Measurements from ENCODE around the gene LYRM4.

DNA sequence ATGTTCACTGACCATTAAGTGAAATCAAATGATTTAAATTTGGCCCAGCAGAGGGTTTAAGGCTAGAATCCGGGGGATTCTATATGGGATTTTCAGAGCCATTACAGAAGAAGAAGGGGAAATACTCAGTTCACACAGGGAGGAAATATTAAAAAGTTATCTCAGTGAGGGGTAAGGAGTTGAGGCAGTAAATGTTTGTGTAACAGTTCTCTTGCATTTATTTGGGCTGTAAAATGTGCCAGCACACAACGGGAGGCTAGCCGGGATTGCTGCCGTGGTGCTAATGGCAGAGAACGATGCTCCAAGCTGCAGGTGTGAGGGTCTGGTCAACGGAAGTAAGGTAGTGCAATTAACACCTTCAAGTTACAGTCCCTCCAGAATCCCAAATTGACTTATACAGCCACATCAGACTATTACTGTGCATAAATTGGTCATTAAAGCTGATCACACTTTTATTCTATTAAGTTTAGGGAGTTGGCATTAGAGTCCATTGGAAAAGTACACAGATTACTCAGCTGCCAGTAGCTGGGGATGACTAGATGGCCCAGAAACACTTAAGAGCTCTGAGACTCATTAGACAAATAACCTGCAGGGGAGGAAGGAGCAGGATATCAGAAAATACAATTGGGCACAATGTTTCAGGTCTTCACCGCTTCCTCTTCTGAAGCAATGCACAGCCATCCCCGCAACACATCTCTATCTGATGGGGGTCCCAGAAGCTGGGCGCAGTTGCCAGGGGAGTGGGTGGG lies 144.3 kb downstream of the LYRM4 start:
- TF ChIP-seq POLR2A (IDR thresholded peaks at IDR 0.05) (no peak), POLR2AphosphoS5 (IDR thresholded peaks at IDR 0.05; ENCODE audit: insufficient read depth in 1 of 2, low read depth in 1 of 2) (no peak)
- TF ChIP-seq, protein P1, sequence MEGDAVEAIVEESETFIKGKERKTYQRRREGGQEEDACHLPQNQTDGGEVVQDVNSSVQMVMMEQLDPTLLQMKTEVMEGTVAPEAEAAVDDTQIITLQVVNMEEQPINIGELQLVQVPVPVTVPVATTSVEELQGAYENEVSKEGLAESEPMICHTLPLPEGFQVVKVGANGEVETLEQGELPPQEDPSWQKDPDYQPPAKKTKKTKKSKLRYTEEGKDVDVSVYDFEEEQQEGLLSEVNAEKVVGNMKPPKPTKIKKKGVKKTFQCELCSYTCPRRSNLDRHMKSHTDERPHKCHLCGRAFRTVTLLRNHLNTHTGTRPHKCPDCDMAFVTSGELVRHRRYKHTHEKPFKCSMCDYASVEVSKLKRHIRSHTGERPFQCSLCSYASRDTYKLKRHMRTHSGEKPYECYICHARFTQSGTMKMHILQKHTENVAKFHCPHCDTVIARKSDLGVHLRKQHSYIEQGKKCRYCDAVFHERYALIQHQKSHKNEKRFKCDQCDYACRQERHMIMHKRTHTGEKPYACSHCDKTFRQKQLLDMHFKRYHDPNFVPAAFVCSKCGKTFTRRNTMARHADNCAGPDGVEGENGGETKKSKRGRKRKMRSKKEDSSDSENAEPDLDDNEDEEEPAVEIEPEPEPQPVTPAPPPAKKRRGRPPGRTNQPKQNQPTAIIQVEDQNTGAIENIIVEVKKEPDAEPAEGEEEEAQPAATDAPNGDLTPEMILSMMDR (IDR thresholded peaks at IDR 0.05): no peak
